GM20431 (cell line): ENCODE data around the gene ATMIN.

Experiments used
- in situ Hi-C: fragments of 300-500 bp; cut with MseI, MboI; formaldehyde crosslinking; loops from one replicate; pipeline ENCODE4 v1.15.0; 2020; ENCODE audit warnings: low sequenced_read_pairs; ENCODE audit not compliant: unreplicated experiment

The ATMIN gene

GRCh38 chr16:81066681-81067080 lies 31.0 kb downstream of the ATMIN start:
- in situ Hi-C loops: no loop called here

GRCh38 chr16:81067166-81067565 lies 31.5 kb downstream of the ATMIN start:
- in situ Hi-C loops: no loop called here

- in situ Hi-C loops: no loop called here
Measured at GRCh38 chr16:81069063-81069462, 33.4 kb downstream of the ATMIN start.

DNA sequence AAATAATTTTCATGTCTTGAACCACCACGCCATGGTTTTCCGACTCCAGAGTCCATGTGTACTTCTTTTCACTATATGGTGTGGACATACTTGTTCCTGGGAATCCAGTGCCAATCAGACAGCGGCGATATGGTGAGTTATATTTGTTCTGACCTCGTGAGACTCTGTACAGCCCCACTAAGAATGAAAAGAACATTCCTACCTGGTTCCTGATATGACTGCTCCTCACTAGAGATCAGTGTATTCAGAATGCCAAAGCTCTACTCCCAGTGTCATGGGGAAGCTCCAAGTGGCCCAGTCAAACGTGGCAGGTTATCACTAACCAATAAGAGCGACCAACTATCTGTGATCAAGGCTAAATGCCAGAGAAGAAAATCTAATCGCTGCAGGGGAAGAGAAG lies 35.3 kb downstream of the ATMIN start:
- in situ Hi-C loops: no loop called here

GRCh38 chr16:81071805-81072204 lies 36.2 kb downstream of the ATMIN start:
- in situ Hi-C loops: no loop called here

- in situ Hi-C loops: no loop called here
Measured at GRCh38 chr16:81073560-81074330, 38.1 kb downstream of the ATMIN start.

DNA sequence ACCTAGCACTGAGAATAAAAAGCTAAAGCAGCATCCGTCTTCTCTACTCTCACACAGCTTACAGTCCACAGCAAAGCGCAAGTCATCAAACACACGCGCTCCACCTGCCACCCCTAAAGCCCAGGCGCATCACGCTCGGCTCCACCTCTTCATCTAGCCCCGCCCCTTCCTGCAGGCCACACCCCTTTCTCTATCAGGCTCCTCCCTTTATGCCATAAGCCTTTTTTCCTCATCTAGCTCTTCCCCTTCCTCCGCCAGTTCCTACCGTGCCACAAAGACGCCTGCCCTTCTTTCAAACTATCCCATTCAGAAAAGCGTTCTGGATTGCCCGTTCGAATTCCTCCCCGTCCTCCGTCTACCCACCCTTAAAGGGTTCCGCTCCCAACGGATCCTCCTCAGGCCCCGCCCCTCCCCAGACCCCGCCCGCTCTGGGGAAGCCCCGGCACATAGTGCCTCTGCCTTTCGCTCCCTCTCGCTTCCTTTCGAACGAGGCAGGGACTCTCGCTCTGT lies 41.0 kb downstream of the ATMIN start:
- in situ Hi-C loops: no loop called here

- in situ Hi-C loops: no loop called here
Measured at GRCh38 chr16:81077076-81077940, 41.7 kb downstream of the ATMIN start, which contains the start of gene C16orf46. C16orf46 (minus strand) TSS chr16:81077238; CDS start chr16:81063955, 13,283 bp downstream.

DNA sequence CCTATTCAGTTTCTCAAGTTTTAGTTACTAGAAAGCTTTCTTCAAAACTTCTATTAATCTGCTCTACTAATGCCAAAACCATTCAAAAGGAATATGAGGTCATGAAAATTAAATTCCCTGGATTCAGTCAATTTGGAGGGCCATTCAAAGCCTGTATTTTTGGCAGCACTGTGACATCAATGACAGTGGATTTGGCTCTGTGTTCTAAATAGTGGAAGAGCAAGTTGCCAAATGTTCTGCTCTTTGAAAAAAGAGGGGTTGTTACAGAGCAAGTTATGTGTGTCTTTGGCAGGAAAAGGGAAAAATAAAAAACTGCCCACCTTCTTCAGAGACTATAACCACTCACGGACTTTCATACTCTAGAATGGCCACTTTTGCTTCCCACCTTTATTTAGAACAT lies 44.6 kb downstream of the ATMIN start:
- in situ Hi-C loops: no loop called here

DNA sequence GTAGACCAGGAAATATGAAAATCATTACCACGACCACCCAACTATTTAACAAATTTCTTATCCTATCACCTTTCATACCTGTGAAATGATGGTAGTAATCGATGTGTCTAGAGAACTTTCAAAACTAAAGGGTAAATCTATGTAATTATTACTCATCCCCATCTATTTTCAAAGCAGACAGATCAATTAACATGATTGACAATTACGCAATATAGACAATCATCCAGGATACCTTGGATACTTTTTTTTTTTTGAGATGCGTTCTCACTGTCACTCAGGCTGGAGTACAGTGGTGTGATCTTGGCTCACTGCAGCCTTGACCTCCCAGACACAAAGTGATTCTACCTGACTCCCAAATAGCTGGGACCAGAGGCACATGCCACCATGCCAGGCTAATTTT lies 45.4 kb downstream of the ATMIN start:
- in situ Hi-C loops: no loop called here

DNA sequence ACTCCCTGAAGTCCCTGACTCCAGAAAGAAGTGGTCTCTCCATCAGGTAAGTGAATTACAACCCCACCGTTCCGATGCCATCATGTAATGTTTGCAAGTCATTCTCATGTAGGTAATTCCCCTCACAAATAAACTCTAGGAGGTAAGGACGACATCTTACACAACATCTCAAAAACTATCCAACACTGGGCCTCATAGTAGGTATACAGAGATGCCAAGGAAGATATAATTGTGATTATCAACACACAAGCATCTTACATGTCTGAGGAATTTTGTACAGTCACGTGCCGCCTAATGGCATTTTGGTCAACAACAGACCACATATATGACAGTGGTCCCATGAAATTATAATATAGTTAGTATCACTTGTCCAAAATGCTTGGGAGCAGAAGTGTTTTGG lies 53.2 kb downstream of the ATMIN start:
- in situ Hi-C loops: no loop called here

GRCh38 chr16:81094771-81095251 lies 59.2 kb downstream of the ATMIN start:
- in situ Hi-C loops: no loop called here

DNA sequence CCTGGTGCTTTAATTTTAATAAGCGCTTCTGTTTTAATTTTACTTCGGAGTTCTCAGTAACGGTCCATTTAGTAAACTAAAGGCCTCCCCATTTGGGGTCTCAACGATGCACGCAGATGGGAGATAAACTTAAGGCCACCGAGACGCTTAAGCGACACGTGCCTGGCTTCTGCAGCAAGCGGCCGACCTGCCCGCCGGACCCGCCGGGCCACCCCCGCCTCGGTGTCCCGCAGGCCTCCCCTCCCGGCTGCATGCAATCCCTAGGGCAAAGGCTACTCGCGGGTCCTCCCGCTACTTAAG lies 60.0 kb downstream of the ATMIN start:
- in situ Hi-C loops: no loop called here

DNA sequence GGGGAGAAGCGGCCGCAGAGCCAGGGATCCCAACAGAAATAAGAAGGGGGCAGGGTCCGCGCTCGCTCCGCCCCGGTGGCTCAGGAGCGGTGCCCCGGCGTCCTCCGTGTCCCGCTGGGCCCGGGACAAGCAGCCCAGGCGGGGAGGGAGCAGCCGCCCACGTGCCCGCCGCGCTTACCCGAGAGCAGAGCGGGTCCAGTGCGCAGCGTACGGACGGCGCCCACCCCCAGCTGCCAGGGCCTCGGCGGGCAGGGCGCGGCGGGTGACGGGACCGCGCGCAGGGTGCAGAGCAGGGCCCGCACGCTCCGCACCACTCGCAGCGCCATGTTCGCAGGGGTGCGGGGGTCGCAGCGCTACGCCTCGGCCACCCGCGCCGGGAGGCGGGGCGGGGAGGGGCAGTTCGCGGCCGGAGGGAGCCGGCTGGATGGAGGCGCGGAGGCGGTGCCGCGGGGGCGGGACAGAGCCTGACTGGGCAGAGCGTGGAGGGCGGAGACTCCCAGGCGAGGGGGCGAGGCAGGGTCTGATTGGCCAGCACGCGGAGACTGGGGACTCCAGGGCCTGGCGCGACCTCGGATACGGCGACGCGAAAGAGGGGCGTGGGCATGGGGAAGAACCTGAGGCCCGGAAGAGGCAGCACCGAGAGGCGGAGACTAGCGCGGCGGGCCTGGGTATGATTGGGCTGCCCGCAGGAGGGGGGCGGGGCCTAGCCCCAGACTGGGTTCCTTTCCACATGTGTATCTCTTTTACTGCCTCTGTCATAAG lies 60.5 kb downstream of the ATMIN start, which contains the start of gene GCSH:
Gene GCSH (minus strand): TSS at position 443 of the 762 bp plus-strand sequence. CDS start 117 bp downstream, at position 326.
- in situ Hi-C loops: no loop called here

DNA sequence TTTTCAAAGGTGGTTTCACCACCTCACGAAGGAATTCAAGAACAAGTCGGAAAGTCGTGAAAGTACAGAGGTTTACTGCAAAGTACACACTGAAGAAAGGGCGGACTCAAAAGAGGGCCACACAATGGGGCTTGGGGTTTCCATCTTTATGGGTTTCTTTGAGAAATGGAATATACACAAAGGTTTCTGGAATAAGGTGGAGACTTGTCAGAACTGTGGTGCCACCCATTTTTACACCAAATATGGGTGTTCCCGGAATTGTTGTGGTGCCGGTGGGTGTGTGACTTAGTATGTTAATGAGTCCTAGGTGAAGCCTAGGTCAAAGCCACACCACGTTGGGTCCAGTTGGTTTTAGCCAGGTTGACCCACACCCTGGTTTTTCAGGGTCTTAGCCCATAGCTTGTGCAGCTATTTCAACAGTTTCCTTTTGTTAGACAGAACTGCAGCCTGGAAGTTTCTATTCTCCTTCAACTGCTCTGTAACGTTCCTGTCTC lies 61.1 kb downstream of the ATMIN start:
- in situ Hi-C loops: no loop called here
